Measurements from ENCODE around the gene LHX5.

Gene LHX5

GRCh38 chr12:113464852-113465719, 6.6 kb downstream of the LHX5 start:
- DNase-seq: peak; percentile 77

- DNase-seq: no peak
Measured at GRCh38 chr12:113464452-113464775, 7.3 kb downstream of the LHX5 start.

GRCh38 chr12:113463746-113464451, 7.8 kb downstream of the LHX5 start:
- DNase-seq: no peak

GRCh38 chr12:113462998-113463745, 8.5 kb downstream of the LHX5 start:
- DNase-seq: no peak

GRCh38 chr12:113462117-113462774, 9.4 kb downstream of the LHX5 start:
- DNase-seq: peak; percentile 67

- DNase-seq: peak; percentile 46
Measured at GRCh38 chr12:113461666-113462065, 10.0 kb downstream of the LHX5 start.

GRCh38 chr12:113459981-113460380, 11.7 kb downstream of the LHX5 start:
- no peak for DNase-seq

GRCh38 chr12:113457710-113458109, 14.0 kb downstream of the LHX5 start:
- no peak for DNase-seq

- DNase-seq: no peak
Measured at GRCh38 chr12:113457185-113457584, 14.5 kb downstream of the LHX5 start.

- DNase-seq: peak; percentile 16
Measured at GRCh38 chr12:113456761-113457160, 14.9 kb downstream of the LHX5 start.

- no peak for DNase-seq
Measured at GRCh38 chr12:113456199-113456598, 15.5 kb downstream of the LHX5 start.

- DNase-seq: no peak
Measured at GRCh38 chr12:113453330-113453729, 18.3 kb downstream of the LHX5 start.

GRCh38 chr12:113452458-113452857, 19.2 kb downstream of the LHX5 start:
- no peak for DNase-seq

GRCh38 chr12:113449839-113450238, 21.8 kb downstream of the LHX5 start:
- no peak for DNase-seq

- no peak for DNase-seq
Measured at GRCh38 chr12:113449299-113449698, 22.4 kb downstream of the LHX5 start.

- no peak for DNase-seq
Measured at GRCh38 chr12:113448873-113449272, 22.8 kb downstream of the LHX5 start.

GRCh38 chr12:113445544-113446171, 26.0 kb downstream of the LHX5 start:
- DNase-seq: no peak

- DNase-seq: no peak
Measured at GRCh38 chr12:113443030-113443539, 28.6 kb downstream of the LHX5 start.

- no peak for DNase-seq
Measured at GRCh38 chr12:113440947-113441782, 30.5 kb downstream of the LHX5 start.

- DNase-seq: no peak
Measured at GRCh38 chr12:113440336-113440735, 31.3 kb downstream of the LHX5 start.

- peak; percentile 70 for DNase-seq
Measured at GRCh38 chr12:113439606-113440030, 32.1 kb downstream of the LHX5 start.

GRCh38 chr12:113439301-113439597, 32.4 kb downstream of the LHX5 start:
- no peak for DNase-seq
